ENCODE data around the gene GDA. TPM values are rescaled to one million over a fixed set of nuclear protein-coding genes. Genes with fewer than 3 reads are reported as not detected.

The GDA gene
- total and polyA plus RNA-seq, 2 of the 8 experiments (the other 6 are each of a cell fraction or from before 2014, with no cell fraction given), result 0.35 to 3.0 TPM

GRCh38 chr9:72251589-72251988 lies 102.3 kb downstream of the GDA start:
- H2BK15ac ChIP-seq (ENCODE audit: low read length), result no peak overlapping the region
- FAIRE-seq (no peak), DNase-seq (ENCODE audit: low read depth in 1 of 2, low spot score in 2 of 2) (no peak)
- H2BK20ac ChIP-seq (ENCODE audit: low read length), result no peak overlapping the region
- peaks cover 4 to 8% of the 10 kb centered on the region in 2 experiments; a peak in 3 of 4 replicates for H3K9me3 ChIP-seq (ENCODE audit: insufficient read depth in 2 of 2, low read depth in 1 of 2, low read length in 1 of 2)
- H2AFZ ChIP-seq (ENCODE audit: low read length), result no peak overlapping the region
- no peak overlapping the region for H4K8ac ChIP-seq (ENCODE audit: extremely low read depth, insufficient read depth, low read length)
- no peaks in the 10 kb centered on the region for H3K36me3 ChIP-seq (ENCODE audit: control insufficient read depth in 2 of 4, insufficient read depth in 4 of 4, low read length in 3 of 4)
- H3K4ac ChIP-seq (replicated peaks; ENCODE audit: insufficient read length, low read depth, low read length), result no peak overlapping the region
- H4K91ac ChIP-seq (replicated peaks; ENCODE audit: insufficient read length, low read length), result no peak overlapping the region
- no peak overlapping the region for H3K14ac ChIP-seq (ENCODE audit: insufficient read length)
- H3K27me3 ChIP-seq (replicated peaks in 1 of 4; ENCODE audit: control insufficient read depth in 3 of 4, extremely low read depth in 1 of 4, insufficient read depth in 3 of 4, low read length in 3 of 4), result no peaks in the 10 kb centered on the region
- H3K23me2 ChIP-seq (ENCODE audit: low read depth, low read length), result no peaks in the 10 kb centered on the region
- no peak overlapping the region for H2BK120ac ChIP-seq (replicated peaks; ENCODE audit: low read depth, low read length)
- no peak overlapping the region for H4K5ac ChIP-seq (ENCODE audit: insufficient read length, low read depth, low read length)
- no peaks in the 10 kb centered on the region for H3K79me2 ChIP-seq (ENCODE audit: control insufficient read depth in 1 of 2, insufficient read depth in 2 of 2, low read length in 2 of 2)
- TF ChIP-seq RXRA (IDR thresholded peaks at IDR 0.05; ENCODE audit: insufficient read depth, low read depth, low read length) (no peak), HDAC6 (IDR thresholded peaks at IDR 0.05; ENCODE audit: low read depth, low read length) (no peak), KDM1A (IDR thresholded peaks at IDR 0.05; ENCODE audit: borderline replicate concordance, low read length) (no peak), MAX (IDR thresholded peaks at IDR 0.05) (no peak), CEBPB (IDR thresholded peaks at IDR 0.05; ENCODE audit: low read depth, low read length) (no peak), TCF12 (IDR thresholded peaks at IDR 0.05; ENCODE audit: low read depth, low read length) (no peak), ATF3 (IDR thresholded peaks at IDR 0.05; ENCODE audit: insufficient read depth, low read depth, low read length) (no peak), USF2 (IDR thresholded peaks at IDR 0.05; ENCODE audit: low read length) (no peak), GTF2F1 (IDR thresholded peaks at IDR 0.05; ENCODE audit: borderline replicate concordance, low read depth, low read length) (no peak), RNF2 (IDR thresholded peaks at IDR 0.05; ENCODE audit: borderline replicate concordance, low read depth, low read length, missing control alignments, poor library complexity, severe bottlenecking) (no peak), GABPA (IDR thresholded peaks at IDR 0.05; ENCODE audit: borderline replicate concordance, insufficient read depth, low read length) (no peak)
- H2BK12ac ChIP-seq (ENCODE audit: low read depth, low read length), result no peak overlapping the region
- H3K79me1 ChIP-seq (ENCODE audit: low read depth, low read length), result no peaks in the 10 kb centered on the region
- no peak overlapping the region for H3K4me2 ChIP-seq (ENCODE audit: insufficient read depth in 1 of 2, low read depth in 2 of 2, low read length in 2 of 2)
- WGBS, 2 experiments (ENCODE audit: extremely low coverage in 1 of 2, insufficient coverage in 1 of 2, insufficient read length in 1 of 2, insufficient replicate concordance in 2 of 2, low coverage in 1 of 2, low lambda C conversion rate in 2 of 2, missing lambda C conversion rate in 1 of 2), result 100% methylated on average over 1 of the region's 1 CpG; no CpG with 5 or more reads in 1 of the 2 experiments
- H4K20me1 ChIP-seq (replicated peaks in 1 of 2; ENCODE audit: control insufficient read depth in 1 of 2, insufficient read depth in 2 of 2, low read length in 2 of 2), result no peaks in the 10 kb centered on the region
- no peak overlapping the region for H3K27ac ChIP-seq (ENCODE audit: low read depth, low read length)
- no peaks in the 10 kb centered on the region for H3K4me1 ChIP-seq (replicated peaks in 1 of 4; ENCODE audit: control insufficient read depth in 3 of 4, insufficient read depth in 4 of 4, low read length in 3 of 4)
- H3K23ac ChIP-seq (ENCODE audit: insufficient read length), result no peak overlapping the region
- no peak overlapping the region for H2AK5ac ChIP-seq (ENCODE audit: low read depth, low read length)
- no peak overlapping the region for H3K18ac ChIP-seq (ENCODE audit: extremely low read depth, low read length)
- H3K9ac ChIP-seq (replicated peaks in 1 of 4; ENCODE audit: extremely low read depth in 1 of 4, low read depth in 3 of 4, low read length in 3 of 4), result no peak overlapping the region
- POLR2A ChIA-PET (ENCODE audit: partially characterized antibody), result no interaction called here
- no peak overlapping the region for H2BK5ac ChIP-seq (ENCODE audit: low read depth, low read length)
- H3K56ac ChIP-seq (replicated peaks; ENCODE audit: insufficient read length, low read depth, low read length), result no peak overlapping the region
- H3K4me3 ChIP-seq (ENCODE audit: extremely low read depth in 1 of 4, insufficient read depth in 2 of 4, low read depth in 3 of 4, low read length in 4 of 4), result no peak overlapping the region
- CTCF ChIA-PET (ENCODE audit: partially characterized antibody), result interaction anchor here (0.7 to 1.7 kb wide), 3 partner anchors 8 to 570 kb away, joined by 3 to 7 read pairs (median 3); no protein-coding TSS in a partner anchor
